CD4-positive, alpha-beta T cell treated with Interleukin-6 at 100 ng/mL for 8 hours (primary cell): ENCODE data around the gene PSMD6.
A peak's percentile ranks its signal among the peaks of the same experiment; 100 is the strongest.

Experiments
- DNase-seq: peaks from one replicate; pipeline ENCODE4 v3.0.0-alpha.2; 2020; ENCODE audit warnings: mixed read lengths, low spot score

Gene PSMD6

GRCh38 chr3:64008487-64009351 is 14.6 kb downstream of the PSMD6 start:
- DNase-seq: no peak

GRCh38 chr3:64008017-64008416 is 15.3 kb downstream of the PSMD6 start:
- no peak for DNase-seq

- no peak for DNase-seq
Measured at GRCh38 chr3:64003589-64003988, 19.7 kb downstream of the PSMD6 start.

- DNase-seq: no peak
Measured at GRCh38 chr3:64002233-64002632, 21.1 kb downstream of the PSMD6 start.

GRCh38 chr3:64000453-64001055 is 22.7 kb downstream of the PSMD6 start:
- DNase-seq: no peak

- DNase-seq: no peak
Measured at GRCh38 chr3:63998852-63999754, 24.2 kb downstream of the PSMD6 start.

- DNase-seq: no peak
Measured at GRCh38 chr3:63995086-63995485, 28.2 kb downstream of the PSMD6 start.

GRCh38 chr3:63993653-63994079 is 29.6 kb downstream of the PSMD6 start:
- DNase-seq: peak; percentile 57

- DNase-seq: no peak
Measured at GRCh38 chr3:63992516-63993209, 30.6 kb downstream of the PSMD6 start.

- no peak for DNase-seq
Measured at GRCh38 chr3:63991666-63992065, 31.6 kb downstream of the PSMD6 start.

GRCh38 chr3:63990733-63991132 is 32.6 kb downstream of the PSMD6 start:
- DNase-seq: no peak

- DNase-seq: no peak
Measured at GRCh38 chr3:63990204-63990603, 33.1 kb downstream of the PSMD6 start.

GRCh38 chr3:63988943-63989342 is 34.4 kb downstream of the PSMD6 start:
- DNase-seq: no peak

GRCh38 chr3:63986831-63987230 is 36.5 kb downstream of the PSMD6 start:
- no peak for DNase-seq

GRCh38 chr3:63986146-63986545 is 37.1 kb downstream of the PSMD6 start:
- DNase-seq: no peak

- no peak for DNase-seq
Measured at GRCh38 chr3:63984391-63984790, 38.9 kb downstream of the PSMD6 start.

GRCh38 chr3:63981980-63982379 is 41.3 kb downstream of the PSMD6 start:
- DNase-seq: no peak

- no peak for DNase-seq
Measured at GRCh38 chr3:63980830-63981498, 42.3 kb downstream of the PSMD6 start.

- no peak for DNase-seq
Measured at GRCh38 chr3:63980019-63980418, 43.3 kb downstream of the PSMD6 start.

GRCh38 chr3:63979093-63979885 is 44.0 kb downstream of the PSMD6 start:
- peak; percentile 62 for DNase-seq
